HepG2 (cell line): Measurements from ENCODE around the gene ARPIN. TPM values are rescaled to one million over a fixed set of nuclear protein-coding genes. Genes with fewer than 3 reads are reported as not detected.

Experiments used
- ATAC-seq: fragments of 200-7000 bp; cut with Tn5 transposase; 3 replicates; pipeline ENCODE4 v1.9.1; 2020; ENCODE audit warnings: mild to moderate bottlenecking, moderate library complexity
- BruUV-seq: library from RNA; stranded (reverse); fragments of 400-500 nt; replicated peaks from 2 replicates; lab custom pipeline; 2021; lab: Mats Ljungman, UMichigan
- CTCF ChIA-PET: fragments of 300-600 bp; formaldehyde crosslinking; extraction: SDS; loops from one replicate; lab custom pipeline; 2021; ENCODE audit warnings: low total read pairs, inconsistent platforms, low intra/inter-chr PET ratio; lab: Yijun Ruan, JAX
- POLR2A ChIA-PET: fragments of 350-600 bp; sonication (Branson Sonifier 250); formaldehyde crosslinking; loops from one replicate; lab custom pipeline; 2020; ENCODE audit warnings: antibody characterized with exemption, inconsistent platforms; lab: Yijun Ruan, JAX
- DNase-seq: peaks from one replicate; pipeline ENCODE4 v3.0.0-alpha.2; 2015; ENCODE audit warnings: low spot score
- FAIRE-seq: peaks from 3 replicates; lab custom pipeline; 2011; peaks lifted over from hg19 to GRCh38; lab: Jason Lieb, UNC
- H2AFZ ChIP-seq: one replicate; pipeline ENCODE4 v1.6.1; 2011; ENCODE audit warnings: low read length, inconsistent platforms
- H3K27ac ChIP-seq: fragments of 300-600 bp; 3 replicates; pipeline ENCODE4 v1.8.0; 2011; ENCODE audit warnings: mixed run types, mild to moderate bottlenecking, mixed read lengths, low read length, inconsistent platforms; ENCODE audit not compliant: insufficient read depth; ENCODE audit errors: extremely low read length
- H3K27me3 ChIP-seq, 2 experiments: fragments of 200-600 bp in 1 of 2; 2 replicates in 1 of 2; 3 replicates in 1 of 2; pipeline versions ENCODE4 v1.6.0 to v1.8.0; 2011; ENCODE audit warnings: low read length in 2 of 2, mild to moderate bottlenecking in 2 of 2, moderate library complexity in 2 of 2, inconsistent platforms in 1 of 2; ENCODE audit not compliant: insufficient read depth in 2 of 2, control insufficient read depth in 1 of 2
- H3K36me3 ChIP-seq, 2 experiments: fragments of 200-600 bp in 1 of 2; replicated peaks in 1 of 2; 2 replicates in 1 of 2; 3 replicates in 1 of 2; pipeline versions ENCODE4 v1.5.1 to v1.8.0; 2011; ENCODE audit warnings: low read length in 2 of 2, inconsistent platforms in 1 of 2; ENCODE audit not compliant: insufficient read depth in 2 of 2, control insufficient read depth in 1 of 2
- H3K4me1 ChIP-seq: 2 replicates; pipeline ENCODE4 v1.5.1; 2012; ENCODE audit warnings: low read length, inconsistent platforms; ENCODE audit not compliant: insufficient read depth
- H3K4me2 ChIP-seq: 2 replicates; pipeline ENCODE4 v1.6.0; 2011; ENCODE audit warnings: low read depth, low read length, inconsistent platforms
- H3K4me3 ChIP-seq, 3 experiments: fragments of 200-600 bp in 1 of 3; sonication (generic), shearing (Covaris generic) in 1 of 3; replicated peaks in 1 of 3; 2 replicates each; pipeline ENCODE4 v1.5.1; 2011 to 2016; ENCODE audit warnings: low read length in 3 of 3, inconsistent platforms in 2 of 3, low read depth in 2 of 3, mild to moderate bottlenecking in 2 of 3, control low read depth in 1 of 3, mixed read lengths in 1 of 3; ENCODE audit not compliant: insufficient read depth in 1 of 3
- H3K79me2 ChIP-seq: one replicate; pipeline ENCODE4 v1.6.1; 2011; ENCODE audit warnings: low read length, inconsistent platforms; ENCODE audit not compliant: insufficient read depth
- H3K9ac ChIP-seq: 2 replicates; pipeline ENCODE4 v1.6.0; 2011; ENCODE audit warnings: mild to moderate bottlenecking, low read depth, low read length, inconsistent platforms; ENCODE audit not compliant: insufficient read depth
- H3K9me3 ChIP-seq: 2 replicates; pipeline ENCODE4 v1.5.1; 2012; ENCODE audit warnings: mild to moderate bottlenecking, low read length
- H4K20me1 ChIP-seq: 2 replicates; pipeline ENCODE4 v1.6.0; 2011; ENCODE audit warnings: inconsistent platforms, mild to moderate bottlenecking, low read length, moderate library complexity; ENCODE audit not compliant: insufficient read depth
- BRD4 ChIP-seq: sonication (generic); formaldehyde crosslinking; IDR thresholded peaks from 2 replicates; pipeline ENCODE4 v1.4.0; 2020; ENCODE audit warnings: missing genetic modification reagents
- GATAD1 ChIP-seq: IDR thresholded peaks from 2 replicates; pipeline ENCODE4 v1.6.1; 2016; ENCODE audit warnings: missing genetic modification reagents, missing compliant biosample characterization
- GLMP ChIP-seq: sonication (generic); formaldehyde crosslinking; IDR thresholded peaks from 2 replicates; pipeline ENCODE4 v1.9.0; 2021; ENCODE audit warnings: missing genetic modification reagents, mild to moderate bottlenecking, borderline replicate concordance
- HES4 ChIP-seq: sonication (generic); formaldehyde crosslinking; IDR thresholded peaks from 2 replicates; pipeline ENCODE4 v1.9.0; 2021; ENCODE audit warnings: mild to moderate bottlenecking, missing genetic modification reagents, borderline replicate concordance
- KAT8 ChIP-seq: IDR thresholded peaks from 2 replicates; pipeline ENCODE4 v1.6.1; 2016; ENCODE audit warnings: missing genetic modification reagents, missing compliant biosample characterization
- NFE2L1 ChIP-seq: sonication (generic); formaldehyde crosslinking; IDR thresholded peaks from 2 replicates; pipeline ENCODE4 v1.4.0; 2020; ENCODE audit warnings: missing genetic modification reagents, mild to moderate bottlenecking, borderline replicate concordance
- NR1H2 ChIP-seq: sonication (generic); formaldehyde crosslinking; IDR thresholded peaks from 2 replicates; pipeline ENCODE4 v1.8.1; 2022; ENCODE audit warnings: low read depth, missing genetic modification reagents, borderline replicate concordance
- NR2F1 ChIP-seq, 2 experiments: fragments of 450-650 bp in 1 of 2; formaldehyde crosslinking in 1 of 2; IDR thresholded peaks; 2 replicates each; pipeline versions ENCODE4 v1.5.0 to v1.6.1; 2016 to 2020; ENCODE audit warnings: mild to moderate bottlenecking in 1 of 2, missing compliant biosample characterization in 1 of 2, missing genetic modification reagents in 1 of 2, moderate library complexity in 1 of 2
- NRL ChIP-seq: sonication (generic); formaldehyde crosslinking; IDR thresholded peaks from 2 replicates; pipeline ENCODE4 v1.5.0; 2020; ENCODE audit warnings: missing genetic modification reagents, mild to moderate bottlenecking, moderate library complexity, borderline replicate concordance
- THRA ChIP-seq: sonication (generic); formaldehyde crosslinking; IDR thresholded peaks from 2 replicates; pipeline ENCODE4 v1.4.0; 2020; ENCODE audit warnings: missing genetic modification reagents, borderline replicate concordance
- YEATS2 ChIP-seq: sonication (generic); formaldehyde crosslinking; IDR thresholded peaks from 2 replicates; pipeline ENCODE4 v1.4.0; 2020; ENCODE audit warnings: missing genetic modification reagents, borderline replicate concordance
- ZBTB42 ChIP-seq: sonication (generic); formaldehyde crosslinking; IDR thresholded peaks from 2 replicates; pipeline ENCODE4 v1.5.0; 2020; ENCODE audit warnings: mild to moderate bottlenecking, missing genetic modification reagents
- ZBTB46 ChIP-seq: sonication (generic); formaldehyde crosslinking; IDR thresholded peaks from 2 replicates; pipeline ENCODE4 v1.4.0; 2020; ENCODE audit warnings: mild to moderate bottlenecking, missing genetic modification reagents, borderline replicate concordance
- ZBTB7A ChIP-seq: sonication (generic); formaldehyde crosslinking; IDR thresholded peaks from 2 replicates; pipeline ENCODE4 v1.8.0; 2022; ENCODE audit warnings: mild to moderate bottlenecking, missing genetic modification reagents
- ZBTB7B ChIP-seq: sonication (generic); formaldehyde crosslinking; IDR thresholded peaks from 2 replicates; pipeline ENCODE4 v1.4.0; 2020; ENCODE audit warnings: missing genetic modification reagents
- ZNF205 ChIP-seq: IDR thresholded peaks from 2 replicates; pipeline ENCODE4 v1.6.1; 2018; ENCODE audit warnings: missing biosample characterization, missing genetic modification reagents
- WGBS: methylation state at CpG from one replicate; pipeline ENCODE4 v1.1.6; 2017; ENCODE audit warnings: low lambda C conversion rate; 5-methylcytosine and 5-hydroxymethylcytosine counted together
- in situ Hi-C: cut with HindIII; loops from 2 replicates; pipeline ENCODE4 v1.10.0; 2017; ENCODE audit warnings: low pct_unique_long_range_greater_than_20kb; ENCODE audit not compliant: extremely low pct_ligation_motif_present
- intact Hi-C: fragments of 100-400 bp; cut with micrococcal nuclease; formaldehyde crosslinking; loops from one replicate; pipeline ENCODE4 v1.10.0; 2022; ENCODE audit not compliant: unreplicated experiment
- polyA plus RNA-seq, 8 experiments: library from polyadenylated mRNA; depleted of rRNA in 3 of 8; stranded (reverse) in 7 of 8; unstranded in 1 of 8; fragments of >200 nt; fragmentation: Illumina TruSeq in 4 of 8; extraction: Trizol in 4 of 8; gene quantifications; 2 replicates each; pipeline versions ENCODE4 v1.2.1 to v1.2.3, GENCODE V29; 2011 to 2016; ENCODE audit warnings: low read depth in 4 of 8, missing spikeins in 1 of 8, mixed read lengths in 1 of 8; ENCODE audit not compliant: insufficient read depth in 1 of 8
- total RNA-seq, 5 experiments: library from RNA; depleted of rRNA; stranded (reverse); fragments of >200 nt; fragmentation: Illumina TruSeq; extraction: Trizol; gene quantifications; 2 replicates each; pipeline ENCODE4 v1.2.3, GENCODE V29; 2016; ENCODE audit warnings: low read depth in 1 of 5

ARPIN gene
- total and polyA plus RNA-seq, 2 of the 13 experiments (the other 11 are each of a cell fraction or from before 2014, with no cell fraction given) = 2.8 to 5.0 TPM

GRCh38 chr15:89912674-89913396 lies at the start of gene ARPIN (continued):
- TF ChIP-seq THRA (CRISPR knock-in tag) (no peak), ZBTB7B (no peak)

- H3K79me2 ChIP-seq = no peaks in the 10 kb centered on the region
- in situ Hi-C loops (no loop called here), intact Hi-C loops (no loop called here)
- H3K9ac ChIP-seq = peak overlapping the region; percentile 38; the same call in 1 of the 2 replicates
- BruUV-seq = no TSS peak
- 51% methylated on average over 15 of the region's 18 CpGs for WGBS
- no peaks in the 10 kb centered on the region for H3K9me3 ChIP-seq
- peak overlapping the region; percentile 78 for H3K4me2 ChIP-seq
- no peaks in the 10 kb centered on the region for H3K27me3 ChIP-seq
- ChIA-PET CTCF (no interaction called here), POLR2A (interaction anchor here (1.8 kb wide), 1 partner anchor 45 kb away, joined by 8 read pairs; the partner anchor contains the start of gene ARPIN)
- peak; percentile 71 for FAIRE-seq
- ATAC-seq = peak; percentile 96
- H3K4me1 ChIP-seq = peaks cover 16% of the 10 kb centered on the region
- H4K20me1 ChIP-seq = no peaks in the 10 kb centered on the region
- H3K27ac ChIP-seq = no peak overlapping the region
- peak overlapping the region; percentile 5 to 65 (median 11); a peak in 5 of 6 replicates for H3K4me3 ChIP-seq
- peak overlapping the region; percentile 83 for H2AFZ ChIP-seq
- DNase-seq = peak; percentile 24
- no peaks in the 10 kb centered on the region for H3K36me3 ChIP-seq
- TF ChIP-seq ZNF205 (CRISPR knock-in tag) (no peak), YEATS2 (CRISPR knock-in tag) (no peak), ZBTB46 (no peak), HES4 (no peak), GLMP (CRISPR knock-in tag) (no peak), NRL (CRISPR knock-in tag) (peak; percentile 54; the same call in 1 of the 2 replicates), ZBTB7A (CRISPR knock-in tag) (no peak), NR2F1 (CRISPR knock-in tag; IDR thresholded peaks at IDR 0.05) (no peak), NFE2L1 (no peak), GATAD1 (no peak), ZBTB42 (CRISPR knock-in tag) (no peak), KAT8 (0 out of 2 replicates have a peak, but pooled peaks have one; percentile 18), NR1H2 (CRISPR knock-in tag) (no peak), BRD4 (CRISPR knock-in tag) (no peak)
Measured at GRCh38 chr15:89958107-89958805, 45.5 kb upstream of the ARPIN start.
